BE2C (cell line): ENCODE data around the gene PCBP1.
"Not testable (repeated sequence)": the region's sequence is repeated elsewhere in the genome, so short reads cannot be mapped to it uniquely, and the experiment has no call there.

Experiments used
- DNase-seq: peaks from one replicate; pipeline ENCODE4 v3.0.0-alpha.2; 2020
- H3K27me3 ChIP-seq: fragments of 250-450 bp; sonication (Bioruptor Pico); 2 replicates; pipeline ENCODE4 v1.5.1; 2020; ENCODE audit warnings: mild to moderate bottlenecking
- H3K36me3 ChIP-seq: fragments of 250-450 bp; sonication (Bioruptor Pico); 2 replicates; pipeline ENCODE4 v1.5.1; 2020; ENCODE audit warnings: mild to moderate bottlenecking
- H3K4me1 ChIP-seq: fragments of 250-450 bp; sonication (Bioruptor Pico); 2 replicates; pipeline ENCODE4 v1.5.1; 2020
- H3K4me3 ChIP-seq: 2 replicates; pipeline ENCODE4 v1.5.1; 2011; ENCODE audit warnings: low read depth, low read length
- H3K9me3 ChIP-seq: fragments of 250-450 bp; sonication (Bioruptor Pico); 2 replicates; pipeline ENCODE4 v1.5.1; 2020
- TF ChIP-seq, protein P1 (sequence below): IDR thresholded peaks from 2 replicates; pipeline ENCODE4 v1.5.1; 2012; ENCODE audit warnings: mild to moderate bottlenecking, low read depth, low read length

PCBP1 gene

DNA sequence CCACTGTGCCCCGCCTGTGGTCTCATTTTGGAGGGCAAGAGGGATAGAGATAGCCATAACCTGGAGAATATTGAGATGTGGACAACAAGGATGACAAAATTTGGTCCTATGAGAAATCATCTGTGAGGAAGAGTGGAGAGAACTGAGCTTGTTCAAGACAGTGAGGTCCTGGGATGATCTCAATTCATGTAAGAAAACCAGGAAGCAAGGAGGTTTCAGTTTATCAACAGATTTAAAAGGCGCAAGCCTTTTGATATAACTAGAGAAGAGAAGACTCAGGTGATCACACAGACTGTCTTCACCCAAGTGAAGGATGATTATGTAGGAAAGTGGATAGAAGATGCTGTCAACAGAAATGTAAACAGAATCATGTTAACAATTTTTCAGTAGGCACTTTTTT, 39.1 kb downstream of the PCBP1 start:
- no peaks in the 10 kb centered on the region; the same call in 1 of the 2 replicates for H3K4me1 ChIP-seq
- TF ChIP-seq, protein P1, sequence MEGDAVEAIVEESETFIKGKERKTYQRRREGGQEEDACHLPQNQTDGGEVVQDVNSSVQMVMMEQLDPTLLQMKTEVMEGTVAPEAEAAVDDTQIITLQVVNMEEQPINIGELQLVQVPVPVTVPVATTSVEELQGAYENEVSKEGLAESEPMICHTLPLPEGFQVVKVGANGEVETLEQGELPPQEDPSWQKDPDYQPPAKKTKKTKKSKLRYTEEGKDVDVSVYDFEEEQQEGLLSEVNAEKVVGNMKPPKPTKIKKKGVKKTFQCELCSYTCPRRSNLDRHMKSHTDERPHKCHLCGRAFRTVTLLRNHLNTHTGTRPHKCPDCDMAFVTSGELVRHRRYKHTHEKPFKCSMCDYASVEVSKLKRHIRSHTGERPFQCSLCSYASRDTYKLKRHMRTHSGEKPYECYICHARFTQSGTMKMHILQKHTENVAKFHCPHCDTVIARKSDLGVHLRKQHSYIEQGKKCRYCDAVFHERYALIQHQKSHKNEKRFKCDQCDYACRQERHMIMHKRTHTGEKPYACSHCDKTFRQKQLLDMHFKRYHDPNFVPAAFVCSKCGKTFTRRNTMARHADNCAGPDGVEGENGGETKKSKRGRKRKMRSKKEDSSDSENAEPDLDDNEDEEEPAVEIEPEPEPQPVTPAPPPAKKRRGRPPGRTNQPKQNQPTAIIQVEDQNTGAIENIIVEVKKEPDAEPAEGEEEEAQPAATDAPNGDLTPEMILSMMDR: no peak
- H3K4me3 ChIP-seq: no peak overlapping the region
- no peaks in the 10 kb centered on the region for H3K9me3 ChIP-seq
- H3K27me3 ChIP-seq: no peaks in the 10 kb centered on the region
- DNase-seq: no peak
- H3K36me3 ChIP-seq: no peaks in the 10 kb centered on the region

DNA sequence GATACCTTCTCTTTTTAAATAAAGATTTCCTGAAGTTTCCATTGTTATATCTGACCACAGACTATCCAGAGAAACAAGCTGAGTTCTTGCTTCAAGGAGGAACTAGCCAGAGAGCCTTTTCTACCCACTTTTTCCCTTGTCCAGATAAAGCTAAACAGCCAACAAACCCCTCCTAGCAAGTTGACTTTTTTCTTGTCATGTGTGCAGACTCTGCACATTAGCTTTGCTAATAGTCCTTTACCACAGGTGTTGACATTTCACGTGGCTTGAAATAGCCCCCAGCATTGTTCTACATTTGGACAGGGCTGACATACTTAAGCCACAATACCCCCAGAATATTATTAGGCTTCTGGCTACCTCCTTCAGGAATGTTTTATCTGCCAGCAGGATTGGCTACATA, 40.7 kb downstream of the PCBP1 start:
- Histone ChIP-seq H3K4me3 (no peak overlapping the region), H3K4me1 (peaks cover under 1% of the 10 kb centered on the region; the same call in 1 of the 2 replicates), H3K27me3 (no peaks in the 10 kb centered on the region), H3K36me3 (no peaks in the 10 kb centered on the region), H3K9me3 (no peaks in the 10 kb centered on the region)
- TF ChIP-seq, protein P1: no peak
- no peak for DNase-seq

DNA sequence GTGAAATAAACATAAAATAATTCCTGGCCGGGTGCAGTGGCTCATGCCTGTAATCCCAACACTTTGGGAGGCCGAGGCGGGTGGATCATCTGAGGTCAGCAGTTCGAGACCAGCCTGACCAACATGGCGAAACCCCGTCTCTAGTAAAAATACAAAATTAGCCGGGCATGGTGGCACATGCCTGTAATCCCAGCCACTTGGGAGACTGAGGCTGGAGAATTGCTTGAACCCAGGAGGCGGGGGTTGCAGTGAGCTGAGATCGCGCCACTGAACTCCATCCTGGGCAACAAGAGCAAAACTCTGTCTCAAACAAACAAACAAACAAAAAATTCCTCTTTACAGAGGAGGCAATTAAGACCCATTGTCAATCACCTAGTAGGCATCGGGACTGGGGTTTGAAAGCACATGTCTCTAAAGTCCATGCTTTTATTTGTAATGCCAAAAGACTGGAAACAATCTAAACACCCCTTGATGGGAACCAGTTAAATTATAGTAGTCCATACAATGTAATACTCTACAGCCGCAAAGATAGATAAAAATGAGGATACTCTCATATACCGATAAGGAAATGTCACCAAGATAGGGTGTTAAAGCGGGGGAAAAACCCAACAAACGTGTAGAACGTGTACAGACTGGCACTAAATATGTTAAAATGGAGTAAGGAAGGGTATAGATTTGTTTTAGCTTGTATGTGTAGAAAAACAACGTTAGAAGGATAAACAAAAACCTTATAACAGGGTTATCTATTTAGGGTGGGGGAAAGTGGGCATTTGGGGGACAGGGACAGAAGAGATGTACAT, 44.3 kb downstream of the PCBP1 start:
- H3K9me3 ChIP-seq, H3K4me1 ChIP-seq, DNase-seq, H3K4me3 ChIP-seq, H3K36me3 ChIP-seq, H3K27me3 ChIP-seq: not testable (repeated sequence)

DNA sequence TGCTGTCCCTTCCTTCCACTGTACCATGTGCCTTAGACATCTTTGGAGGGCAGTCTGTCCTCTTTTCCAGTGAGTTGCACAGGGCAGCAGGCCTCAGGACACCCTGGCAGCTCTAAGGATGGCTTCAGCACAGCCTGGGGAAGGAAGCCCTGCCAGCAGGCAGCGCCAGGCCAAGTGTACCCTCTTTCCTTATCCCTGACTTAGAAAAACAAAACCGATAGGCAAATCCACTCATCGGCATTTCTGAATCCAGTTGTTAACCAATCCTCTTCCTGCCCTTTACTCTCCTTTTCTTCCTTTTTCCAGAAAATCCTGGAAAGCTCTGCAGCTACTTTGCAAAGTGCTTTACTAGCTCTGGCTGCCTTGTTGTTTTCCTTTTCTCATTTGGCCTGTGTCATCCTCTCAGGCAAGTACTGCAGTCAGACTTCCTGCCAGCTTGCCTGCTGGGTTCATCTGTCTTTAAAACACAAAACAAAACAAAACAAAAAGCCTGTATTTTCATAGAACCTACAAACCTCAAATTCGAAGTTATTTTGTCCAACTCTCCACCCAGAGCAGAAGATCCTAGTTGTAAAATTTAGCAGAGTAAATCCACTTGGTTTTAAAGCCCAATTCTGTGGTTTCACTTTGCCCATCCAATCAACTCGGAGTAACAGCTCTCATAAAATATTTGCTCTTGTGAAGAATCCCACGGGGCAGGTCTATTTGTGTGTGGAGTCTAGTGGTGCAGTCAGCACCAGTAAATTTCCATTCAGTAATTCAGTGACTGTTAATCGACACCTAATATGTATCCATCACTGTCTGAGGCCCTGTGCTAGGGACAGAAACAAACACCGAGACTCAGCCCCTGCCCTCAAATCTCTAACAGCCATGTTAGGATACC, 45.2 kb downstream of the PCBP1 start:
- no peaks in the 10 kb centered on the region for H3K9me3 ChIP-seq
- DNase-seq: no peak
- peaks cover 5% of the 10 kb centered on the region; the same call in 1 of the 2 replicates for H3K4me1 ChIP-seq
- H3K4me3 ChIP-seq: no peak overlapping the region
- TF ChIP-seq, protein P1: no peak
- H3K27me3 ChIP-seq: no peaks in the 10 kb centered on the region
- no peaks in the 10 kb centered on the region for H3K36me3 ChIP-seq

DNA sequence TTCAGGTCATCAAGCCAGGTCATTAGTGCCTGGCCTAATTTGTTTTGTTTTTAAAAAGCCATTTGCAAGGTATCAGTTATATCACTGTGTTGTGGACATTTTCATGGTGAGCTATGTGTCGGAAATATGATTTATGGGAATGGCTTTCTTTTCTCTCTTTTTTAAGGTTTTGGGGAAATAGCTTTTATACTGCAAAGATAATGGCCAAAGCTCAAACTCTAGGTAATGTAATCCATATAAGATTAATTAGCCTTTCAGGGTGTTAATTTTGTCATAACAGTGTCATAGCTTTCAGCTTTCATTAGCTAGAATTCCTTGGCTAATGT, 45.8 kb downstream of the PCBP1 start:
- Histone ChIP-seq H3K27me3 (no peaks in the 10 kb centered on the region), H3K9me3 (no peaks in the 10 kb centered on the region), H3K36me3 (no peaks in the 10 kb centered on the region), H3K4me3 (no peak overlapping the region), H3K4me1 (peaks cover 5% of the 10 kb centered on the region; the same call in 1 of the 2 replicates)
- no peak for DNase-seq
- TF ChIP-seq, protein P1: no peak

DNA sequence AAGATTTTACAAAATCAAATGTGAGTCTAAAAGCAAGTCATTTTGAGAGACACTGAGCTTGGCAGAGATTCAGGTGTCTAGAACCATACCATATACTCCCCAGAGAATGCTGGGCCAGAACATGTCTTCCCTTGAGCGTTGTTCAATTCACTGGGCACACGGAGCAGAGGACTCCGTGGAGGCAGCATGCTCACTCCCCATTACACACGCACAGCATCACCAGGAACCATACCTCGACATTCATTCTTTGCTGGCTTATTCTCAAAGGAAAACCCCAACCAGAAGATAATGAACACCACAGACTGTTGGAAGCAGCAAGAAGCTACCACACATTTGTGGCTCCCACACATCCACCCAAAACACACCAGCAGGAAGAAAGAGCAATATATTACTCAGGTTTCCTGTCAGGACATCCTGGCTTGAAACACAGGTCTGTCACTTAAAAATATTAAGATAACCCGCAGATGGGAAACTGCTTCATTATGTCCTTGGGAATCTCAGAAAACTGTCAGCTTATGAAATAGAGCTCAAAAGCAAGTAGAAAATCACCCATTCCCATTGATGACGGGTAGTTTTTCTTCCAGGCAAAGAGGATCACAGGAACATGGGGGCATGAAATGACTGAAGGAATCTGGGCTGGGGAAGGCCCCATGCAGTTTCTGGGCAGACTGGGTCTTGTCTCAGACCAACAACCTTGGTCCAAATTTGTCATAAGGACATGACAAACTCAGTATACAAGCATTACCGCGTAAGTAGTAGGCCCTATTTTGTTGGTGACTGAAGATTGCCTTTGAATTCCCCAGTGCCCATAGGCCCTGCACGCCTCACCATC, 46.4 kb downstream of the PCBP1 start:
- DNase-seq: no peak
- Histone ChIP-seq H3K9me3 (no peaks in the 10 kb centered on the region), H3K36me3 (no peaks in the 10 kb centered on the region), H3K4me3 (no peak overlapping the region), H3K4me1 (peaks cover 5% of the 10 kb centered on the region; the same call in 1 of the 2 replicates), H3K27me3 (no peaks in the 10 kb centered on the region)
- TF ChIP-seq, protein P1: no peak

DNA sequence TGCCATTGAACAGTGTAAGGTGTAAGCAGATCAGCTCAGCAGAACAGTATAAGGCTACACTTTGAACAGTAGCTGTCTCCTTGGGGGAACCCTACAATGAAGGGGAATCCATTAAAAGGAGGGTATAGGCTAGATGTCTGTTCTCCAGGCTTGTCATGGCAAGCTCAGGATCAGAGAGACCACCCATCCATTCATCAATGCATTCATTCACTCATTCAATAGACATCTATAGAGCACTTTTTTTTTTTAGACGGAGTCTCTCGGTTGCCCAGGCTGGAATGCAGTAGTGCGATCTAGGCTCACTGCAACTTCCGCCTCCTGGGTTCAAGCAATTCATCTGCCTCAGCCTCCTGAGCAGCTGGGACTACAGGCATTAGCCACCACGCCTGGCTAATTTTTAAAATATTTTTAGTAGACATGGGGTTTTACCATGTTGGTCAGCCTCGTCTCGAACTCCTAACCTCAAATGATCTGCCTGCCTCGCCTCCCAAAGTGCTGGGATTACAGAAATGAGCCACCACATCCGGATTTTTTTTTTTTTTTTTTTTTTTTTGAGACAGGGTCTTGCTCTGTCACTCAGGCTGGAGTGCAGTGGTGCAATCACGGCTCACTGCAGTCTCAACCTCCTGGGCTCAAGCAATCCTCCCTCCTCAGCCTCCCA, 47.2 kb downstream of the PCBP1 start:
- not testable (repeated sequence) for H3K9me3 ChIP-seq, H3K4me1 ChIP-seq, H3K4me3 ChIP-seq, DNase-seq, H3K36me3 ChIP-seq, H3K27me3 ChIP-seq
